H9 (cell line): ENCODE measurements around the gene OSBP2. TPM values are rescaled to one million over a fixed set of nuclear protein-coding genes. Genes with fewer than 3 reads are reported as not detected.

Source experiments
- DNase-seq: peaks from one replicate; pipeline ENCODE4 v3.0.0-alpha.2; 2017
- H2AFZ ChIP-seq: one replicate; pipeline ENCODE4 v1.6.1; 2013; ENCODE audit warnings: mild to moderate bottlenecking, low read length, control low read depth, moderate library complexity
- H2AK5ac ChIP-seq: 2 replicates; pipeline ENCODE4 v1.6.1; 2013; ENCODE audit warnings: low read length, control low read depth, mixed read lengths; ENCODE audit not compliant: insufficient read length
- H2BK120ac ChIP-seq: one replicate; pipeline ENCODE4 v1.6.1; 2013; ENCODE audit warnings: low read depth, mild to moderate bottlenecking, low read length, control low read depth, inconsistent platforms; ENCODE audit not compliant: poor library complexity, severe bottlenecking
- H2BK12ac ChIP-seq: 2 replicates; pipeline ENCODE4 v1.6.1; 2013; ENCODE audit warnings: low read length, control low read depth, mixed read lengths, low read depth; ENCODE audit not compliant: insufficient read length
- H2BK15ac ChIP-seq: 2 replicates; pipeline ENCODE4 v1.6.1; 2013; ENCODE audit warnings: low read depth, low read length, control low read depth
- H2BK20ac ChIP-seq: one replicate; pipeline ENCODE4 v1.6.1; 2013; ENCODE audit warnings: low read depth, mild to moderate bottlenecking, low read length, control low read depth, inconsistent platforms; ENCODE audit not compliant: poor library complexity, severe bottlenecking
- H2BK5ac ChIP-seq: 2 replicates; pipeline ENCODE4 v1.6.1; 2013; ENCODE audit warnings: low read length, control low read depth, mixed read lengths; ENCODE audit not compliant: insufficient read length
- H3K14ac ChIP-seq: 2 replicates; pipeline ENCODE4 v1.6.1; 2013; ENCODE audit warnings: low read length, control low read depth; ENCODE audit not compliant: insufficient read depth
- H3K18ac ChIP-seq: 2 replicates; pipeline ENCODE4 v1.6.1; 2013; ENCODE audit warnings: low read depth, mild to moderate bottlenecking, mixed read lengths, low read length, control low read depth; ENCODE audit not compliant: insufficient read length
- H3K23ac ChIP-seq: 2 replicates; pipeline ENCODE4 v1.6.1; 2013; ENCODE audit warnings: low read length, control low read depth, mixed read lengths, low read depth; ENCODE audit not compliant: insufficient read length
- H3K23me2 ChIP-seq: 2 replicates; pipeline ENCODE4 v1.6.1; 2013; ENCODE audit warnings: low read depth, mild to moderate bottlenecking, mixed read lengths, low read length, control low read depth; ENCODE audit not compliant: insufficient read length, poor library complexity, severe bottlenecking
- H3K27ac ChIP-seq: 2 replicates; pipeline ENCODE4 v1.5.1; 2013; ENCODE audit warnings: low read length, control low read depth, mixed read lengths, low read depth; ENCODE audit not compliant: insufficient read length
- H3K27me3 ChIP-seq: 2 replicates; pipeline ENCODE4 v1.6.1; 2013; ENCODE audit warnings: low read length, control low read depth, inconsistent platforms; ENCODE audit not compliant: insufficient read depth
- H3K4ac ChIP-seq: 2 replicates; pipeline ENCODE4 v1.6.1; 2013; ENCODE audit warnings: low read depth, mild to moderate bottlenecking, control low read depth, inconsistent platforms, low read length, moderate library complexity
- H3K4me1 ChIP-seq: 2 replicates; pipeline ENCODE4 v1.6.1; 2013; ENCODE audit warnings: low read length, control low read depth, inconsistent platforms; ENCODE audit not compliant: insufficient read depth
- H3K4me2 ChIP-seq: 2 replicates; pipeline ENCODE4 v1.6.1; 2013; ENCODE audit warnings: low read length, control low read depth, mixed read lengths; ENCODE audit not compliant: insufficient read length, insufficient read depth
- H3K56ac ChIP-seq: 2 replicates; pipeline ENCODE4 v1.6.1; 2013; ENCODE audit warnings: low read depth, mild to moderate bottlenecking, mixed read lengths, low read length, control low read depth; ENCODE audit not compliant: insufficient read length
- H3K79me1 ChIP-seq: 2 replicates; pipeline ENCODE4 v1.6.1; 2013; ENCODE audit warnings: low read depth, mild to moderate bottlenecking, moderate library complexity, low read length, control low read depth, inconsistent platforms; ENCODE audit not compliant: insufficient read depth, poor library complexity, severe bottlenecking
- H3K79me2 ChIP-seq: 2 replicates; pipeline ENCODE4 v1.6.1; 2013; ENCODE audit warnings: low read length, control low read depth, inconsistent platforms; ENCODE audit not compliant: insufficient read depth
- H3K9ac ChIP-seq: 2 replicates; pipeline ENCODE4 v1.6.1; 2013; ENCODE audit warnings: low read length, control low read depth, mixed read lengths; ENCODE audit not compliant: insufficient read length; ENCODE audit errors: extremely low read depth
- H3K9me3 ChIP-seq: one replicate; pipeline ENCODE4 v1.6.1; 2013; ENCODE audit warnings: low read depth, low read length, inconsistent platforms; ENCODE audit not compliant: control insufficient read depth
- H3T11ph ChIP-seq: one replicate; pipeline ENCODE4 v1.6.1; 2013; ENCODE audit warnings: mild to moderate bottlenecking, low read length, control low read depth, inconsistent platforms
- H4K20me1 ChIP-seq: one replicate; pipeline ENCODE4 v1.6.1; 2013; ENCODE audit not compliant: control insufficient read depth, insufficient read length, insufficient read depth
- H4K5ac ChIP-seq: 2 replicates; pipeline ENCODE4 v1.6.1; 2013; ENCODE audit warnings: low read depth, mild to moderate bottlenecking, mixed read lengths, low read length, control low read depth; ENCODE audit not compliant: insufficient read length
- H4K8ac ChIP-seq: replicated peaks from 2 replicates; pipeline ENCODE4 v1.6.1; 2013; ENCODE audit warnings: low read length, control low read depth, mixed read lengths, low read depth; ENCODE audit not compliant: insufficient read length
- H4K91ac ChIP-seq: 2 replicates; pipeline ENCODE4 v1.6.1; 2013; ENCODE audit warnings: low read depth, mild to moderate bottlenecking, moderate library complexity, mixed read lengths, low read length, control low read depth; ENCODE audit not compliant: insufficient read length
- H3K27ac Mint-ChIP-seq, 3 experiments: 2 replicates in 2 of 3; 3 replicates in 1 of 3; pipeline ENCODE4 v1.8.0; 2020 to 2021; ENCODE audit warnings: mixed read lengths in 3 of 3, mild to moderate bottlenecking in 1 of 3, moderate library complexity in 1 of 3
- H3K27me3 Mint-ChIP-seq: 2 replicates; pipeline ENCODE4 v1.8.0; 2021; ENCODE audit warnings: low read depth, mild to moderate bottlenecking, moderate library complexity, mixed read lengths
- H3K36me3 Mint-ChIP-seq, 3 experiments: 2 replicates in 2 of 3; 3 replicates in 1 of 3; pipeline ENCODE4 v1.8.0; 2020 to 2021; ENCODE audit warnings: low read depth in 3 of 3, mixed read lengths in 3 of 3; ENCODE audit not compliant: insufficient read depth in 1 of 3
- H3K4me1 Mint-ChIP-seq, 2 experiments: 2 replicates each; pipeline ENCODE4 v1.8.0; 2020; ENCODE audit warnings: mixed read lengths in 2 of 2
- H3K4me3 Mint-ChIP-seq, 2 experiments: 2 replicates in 1 of 2; 3 replicates in 1 of 2; pipeline ENCODE4 v1.8.0; 2020 to 2021; ENCODE audit warnings: mild to moderate bottlenecking in 2 of 2, mixed read lengths in 2 of 2, moderate library complexity in 1 of 2
- H3K9me3 Mint-ChIP-seq, 2 experiments: 2 replicates in 1 of 2; 3 replicates in 1 of 2; pipeline ENCODE4 v1.8.0; 2020; ENCODE audit warnings: mild to moderate bottlenecking in 2 of 2, mixed read lengths in 2 of 2, moderate library complexity in 1 of 2
- CTCF ChIP-seq: fragments of 200-600 bp; sonication (generic); conservative IDR thresholded peaks from 3 replicates; pipeline ENCODE4 v1.8.0; 2021; ENCODE audit warnings: antibody characterized with exemption, mild to moderate bottlenecking
- WGBS: extraction: QIAGEN DNeasy Blood & Tissue Kit; methylation state at CpG from one replicate; pipeline ENCODE4 v1.1.7; 2013; ENCODE audit warnings: missing lambda C conversion rate, low lambda C conversion rate, mixed read lengths; ENCODE audit not compliant: insufficient read length; ENCODE audit errors: extremely low coverage; 5-methylcytosine and 5-hydroxymethylcytosine counted together
- total RNA-seq: library from RNA; stranded (reverse); gene quantifications from 2 replicates; pipeline ENCODE4 v1.2.1, GENCODE V29; 2021

OSBP2 gene
- total RNA-seq, 1 experiment from 2014 or later: 3.4 TPM

GRCh38 chr22:30832407-30832987 is 137.8 kb downstream of the OSBP2 start:
- H4K8ac ChIP-seq: no peak overlapping the region
- no peaks in the 10 kb centered on the region for H3K79me1 ChIP-seq
- no peak overlapping the region for H2BK12ac ChIP-seq
- H3K27me3 Mint-ChIP-seq: peaks cover 2% of the 10 kb centered on the region; the same call in 1 of the 2 replicates
- no peak overlapping the region for H4K91ac ChIP-seq
- no peak overlapping the region for H3K56ac ChIP-seq
- peaks cover 17 to 22% of the 10 kb centered on the region in 2 experiments for H3K4me1 Mint-ChIP-seq
- no peak overlapping the region for H3K4ac ChIP-seq
- no peak overlapping the region for H3K18ac ChIP-seq
- H3K27ac ChIP-seq: no peak overlapping the region
- H3K23ac ChIP-seq: no peak overlapping the region
- H3K9me3 ChIP-seq: no peaks in the 10 kb centered on the region
- no peaks in the 10 kb centered on the region for H3K23me2 ChIP-seq
- DNase-seq: no peak
- H3K9me3 Mint-ChIP-seq: no peaks in the 10 kb centered on the region
- H3K36me3 Mint-ChIP-seq: no peaks in the 10 kb centered on the region
- H3K14ac ChIP-seq: no peak overlapping the region
- H2BK20ac ChIP-seq: no peak overlapping the region
- H2AFZ ChIP-seq: no peak overlapping the region
- H3T11ph ChIP-seq: no peak overlapping the region
- H2BK5ac ChIP-seq: no peak overlapping the region
- no peaks in the 10 kb centered on the region for H3K79me2 ChIP-seq
- H3K4me1 ChIP-seq: no peaks in the 10 kb centered on the region; the same call in 1 of the 2 replicates
- H3K9ac ChIP-seq: no peak overlapping the region
- H3K4me3 Mint-ChIP-seq: no peak overlapping the region
- WGBS: no CpG with 5 or more reads among the region's 6 CpGs
- H2BK15ac ChIP-seq: no peak overlapping the region
- no peak for TF ChIP-seq CTCF
- H3K27me3 ChIP-seq: no peaks in the 10 kb centered on the region
- H3K4me2 ChIP-seq: no peak overlapping the region
- no peak overlapping the region; a peak in 1 of 7 replicates for H3K27ac Mint-ChIP-seq
- no peak overlapping the region for H2AK5ac ChIP-seq
- no peak overlapping the region for H4K5ac ChIP-seq
- H2BK120ac ChIP-seq: no peak overlapping the region
- no peaks in the 10 kb centered on the region for H4K20me1 ChIP-seq
